BE2C (cell line): Measurements from ENCODE around the gene NNMT.
A peak's percentile ranks its signal among the peaks of the same experiment; 100 is the strongest.
"Not testable (repeated sequence)": the region's sequence is repeated elsewhere in the genome, so short reads cannot be mapped to it uniquely, and the experiment has no call there.

Experiments used
- DNase-seq: peaks from one replicate; pipeline ENCODE4 v3.0.0-alpha.2; 2020
- H3K27me3 ChIP-seq: fragments of 250-450 bp; sonication (Bioruptor Pico); 2 replicates; pipeline ENCODE4 v1.5.1; 2020; ENCODE audit warnings: mild to moderate bottlenecking
- H3K36me3 ChIP-seq: fragments of 250-450 bp; sonication (Bioruptor Pico); 2 replicates; pipeline ENCODE4 v1.5.1; 2020; ENCODE audit warnings: mild to moderate bottlenecking
- H3K4me1 ChIP-seq: fragments of 250-450 bp; sonication (Bioruptor Pico); 2 replicates; pipeline ENCODE4 v1.5.1; 2020
- H3K4me3 ChIP-seq: 2 replicates; pipeline ENCODE4 v1.5.1; 2011; ENCODE audit warnings: low read depth, low read length
- H3K9me3 ChIP-seq: fragments of 250-450 bp; sonication (Bioruptor Pico); 2 replicates; pipeline ENCODE4 v1.5.1; 2020
- CTCF ChIP-seq: IDR thresholded peaks from 2 replicates; pipeline ENCODE4 v1.5.1; 2012; ENCODE audit warnings: mild to moderate bottlenecking, low read depth, low read length

The NNMT gene

GRCh38 chr11:114321621-114322257 is 25.5 kb downstream of the NNMT start:
- DNase-seq, result no peak
- no peaks in the 10 kb centered on the region for H3K9me3 ChIP-seq
- peaks cover 41% of the 10 kb centered on the region for H3K27me3 ChIP-seq
- no peak for TF ChIP-seq CTCF
- no peaks in the 10 kb centered on the region for H3K36me3 ChIP-seq
- no peaks in the 10 kb centered on the region for H3K4me1 ChIP-seq
- H3K4me3 ChIP-seq, result no peak overlapping the region

GRCh38 chr11:114322934-114323333 is 26.7 kb downstream of the NNMT start:
- Histone ChIP-seq H3K9me3 (no peaks in the 10 kb centered on the region), H3K36me3 (no peaks in the 10 kb centered on the region), H3K27me3 (peaks cover 37% of the 10 kb centered on the region), H3K4me1 (no peaks in the 10 kb centered on the region), H3K4me3 (no peak overlapping the region)
- no peak for TF ChIP-seq CTCF
- no peak for DNase-seq

- H3K27me3 ChIP-seq, result peaks cover 14% of the 10 kb centered on the region
- H3K4me1 ChIP-seq, result no peaks in the 10 kb centered on the region
- no peak for DNase-seq
- H3K4me3 ChIP-seq, result no peak overlapping the region
- H3K9me3 ChIP-seq, result no peaks in the 10 kb centered on the region; the same call in 1 of the 2 replicates
- H3K36me3 ChIP-seq, result no peaks in the 10 kb centered on the region
- no peak for TF ChIP-seq CTCF
These were observed 30.0 kb downstream of the NNMT start for GRCh38 chr11:114326151-114326550.

- H3K4me3 ChIP-seq, result no peak overlapping the region
These were observed 30.6 kb downstream of the NNMT start for GRCh38 chr11:114326776-114327175.

GRCh38 chr11:114330373-114330772 is 34.2 kb downstream of the NNMT start:
- H3K9me3 ChIP-seq, result no peaks in the 10 kb centered on the region; the same call in none of the 2 replicates
- DNase-seq, result no peak
- H3K4me3 ChIP-seq, result no peak overlapping the region
- peaks cover 8% of the 10 kb centered on the region for H3K27me3 ChIP-seq
- H3K36me3 ChIP-seq, result no peaks in the 10 kb centered on the region
- H3K4me1 ChIP-seq, result no peaks in the 10 kb centered on the region
- no peak for TF ChIP-seq CTCF

More at GRCh38 chr11:114326776-114327175, 30.6 kb downstream of the NNMT start:
- no peaks in the 10 kb centered on the region; the same call in 1 of the 2 replicates for H3K9me3 ChIP-seq
- DNase-seq, result no peak
- no peaks in the 10 kb centered on the region for H3K4me1 ChIP-seq
- peaks cover 13% of the 10 kb centered on the region for H3K27me3 ChIP-seq
- no peak for TF ChIP-seq CTCF
- H3K36me3 ChIP-seq, result no peaks in the 10 kb centered on the region

- DNase-seq, result peak; percentile 41
- peak; percentile 88 for TF ChIP-seq CTCF
- H3K36me3 ChIP-seq, result no peaks in the 10 kb centered on the region
- H3K4me3 ChIP-seq, result no peak overlapping the region
- no peaks in the 10 kb centered on the region for H3K9me3 ChIP-seq
- peaks cover 21% of the 10 kb centered on the region for H3K27me3 ChIP-seq
- peaks cover 3% of the 10 kb centered on the region; the same call in 1 of the 2 replicates for H3K4me1 ChIP-seq
These were observed 44.3 kb downstream of the NNMT start for GRCh38 chr11:114340311-114341131.

- not testable (repeated sequence) for H3K36me3 ChIP-seq, DNase-seq, H3K9me3 ChIP-seq, H3K4me1 ChIP-seq, H3K4me3 ChIP-seq
- peaks cover 10% of the 10 kb centered on the region for H3K27me3 ChIP-seq
These were observed 45.5 kb downstream of the NNMT start for GRCh38 chr11:114341667-114342066.
